GM12864 (cell line): Measurements from ENCODE around the gene MIAT.

Source experiments
- DNase-seq: peaks from one replicate; pipeline ENCODE4 v3.0.0-alpha.2; 2011; ENCODE audit warnings: low read depth
- H3K4me3 ChIP-seq: 2 replicates; pipeline ENCODE4 v1.5.1; 2011; ENCODE audit warnings: mild to moderate bottlenecking, low read depth, low read length, control low read depth
- CTCF ChIP-seq: IDR thresholded peaks from 2 replicates; pipeline ENCODE4 v1.5.1; 2011; ENCODE audit warnings: low read depth, mild to moderate bottlenecking, moderate library complexity, low read length, control low read depth, inconsistent platforms; ENCODE audit errors: missing control alignments

Gene MIAT

GRCh38 chr22:26614322-26614721, 43.1 kb upstream of the MIAT start:
- H3K4me3 ChIP-seq, result no peak overlapping the region
- TF ChIP-seq CTCF, result no peak
- no peak for DNase-seq

- no peak overlapping the region for H3K4me3 ChIP-seq
- peak; percentile 64 for DNase-seq
- no peak for TF ChIP-seq CTCF
These were observed 42.2 kb upstream of the MIAT start for GRCh38 chr22:26615149-26615548.

GRCh38 chr22:26615830-26616435, 41.5 kb upstream of the MIAT start:
- TF ChIP-seq CTCF, result no peak
- H3K4me3 ChIP-seq, result no peak overlapping the region

GRCh38 chr22:26616650-26617049, 40.7 kb upstream of the MIAT start:
- no peak for DNase-seq
- no peak for TF ChIP-seq CTCF
- no peak overlapping the region for H3K4me3 ChIP-seq

More at GRCh38 chr22:26615830-26616435, 41.5 kb upstream of the MIAT start:
- DNase-seq, result no peak

- no peak for TF ChIP-seq CTCF
- DNase-seq, result no peak
These were observed 39.9 kb upstream of the MIAT start, which contains the start of gene CRYBB1 for GRCh38 chr22:26617271-26618199. TSS of gene CRYBB1 (minus strand) at chr22:26618027. CDS start at chr22:26616319, 1,708 bp downstream.

GRCh38 chr22:26618455-26618854, 38.9 kb upstream of the MIAT start:
- H3K4me3 ChIP-seq, result no peak overlapping the region
- DNase-seq, result no peak
- TF ChIP-seq CTCF, result no peak

More at GRCh38 chr22:26617271-26618199, 39.9 kb upstream of the MIAT start, which contains the start of gene CRYBB1:
- H3K4me3 ChIP-seq, result no peak within 1 kb of the TSS

GRCh38 chr22:26619510-26619909, 37.9 kb upstream of the MIAT start:
- no peak for DNase-seq
- TF ChIP-seq CTCF, result no peak

More at GRCh38 chr22:26619510-26619909, 37.9 kb upstream of the MIAT start:
- no peak overlapping the region for H3K4me3 ChIP-seq
